HG03460 (cell line): Measurements from ENCODE around the gene CACFD1.
A peak's percentile ranks its signal among the peaks of the same experiment; 100 is the strongest.

ENCODE experiments used
- ATAC-seq: cut with Tn5 transposase; IDR thresholded peaks from one replicate; pipeline ENCODE4 v1.9.1; 2021; ENCODE audit not compliant: unreplicated experiment

The CACFD1 gene

DNA sequence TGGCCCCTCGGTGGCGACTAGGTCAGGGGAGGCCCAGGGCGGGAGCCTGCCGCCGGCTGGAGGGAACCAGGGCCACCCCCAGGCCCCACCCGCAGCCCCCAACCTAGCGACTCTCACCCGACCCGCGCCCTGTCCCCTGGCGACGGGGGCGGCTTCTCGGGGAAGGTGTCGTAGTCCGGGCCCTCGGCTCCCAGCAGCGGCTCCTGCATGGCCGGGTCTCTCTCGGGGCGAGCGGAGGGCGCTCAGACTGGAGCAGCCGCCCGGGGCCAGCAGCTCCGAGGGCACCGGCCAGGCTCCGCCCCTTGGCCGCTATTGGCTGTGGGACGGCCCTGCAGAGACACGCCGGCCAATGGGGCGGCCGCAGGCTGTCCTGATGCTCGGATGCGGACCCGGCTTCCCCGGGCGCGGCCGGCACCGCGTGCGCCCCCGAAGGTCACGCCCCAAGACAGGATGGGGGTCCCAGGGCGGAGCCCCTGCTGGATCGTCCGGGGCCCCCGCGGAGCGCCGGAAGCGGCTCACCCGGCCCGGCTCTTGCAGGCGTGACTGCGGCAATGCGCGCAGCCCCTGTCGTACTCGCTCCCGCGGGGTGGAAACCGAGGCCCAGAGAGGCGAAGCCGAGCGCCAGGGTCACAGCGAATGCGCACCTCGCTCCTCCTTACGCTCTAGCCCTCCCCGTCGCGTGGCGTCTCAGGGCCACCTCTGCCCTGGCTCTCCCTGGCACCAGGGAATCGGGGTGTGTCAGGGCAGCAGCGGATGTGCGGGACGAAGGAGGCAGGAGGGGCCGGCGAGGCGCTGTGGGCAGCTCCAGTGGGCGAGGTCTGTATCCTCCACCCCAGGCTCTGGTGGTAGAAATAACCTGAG, 19.3 kb downstream of the CACFD1 start, which contains the start of gene SLC2A6:
Gene SLC2A6, minus strand, starts transcription at position 249 of the 861 bp plus-strand sequence. Its CDS starts 40 bp downstream, at position 209.
- peak; percentile 87 for ATAC-seq

DNA sequence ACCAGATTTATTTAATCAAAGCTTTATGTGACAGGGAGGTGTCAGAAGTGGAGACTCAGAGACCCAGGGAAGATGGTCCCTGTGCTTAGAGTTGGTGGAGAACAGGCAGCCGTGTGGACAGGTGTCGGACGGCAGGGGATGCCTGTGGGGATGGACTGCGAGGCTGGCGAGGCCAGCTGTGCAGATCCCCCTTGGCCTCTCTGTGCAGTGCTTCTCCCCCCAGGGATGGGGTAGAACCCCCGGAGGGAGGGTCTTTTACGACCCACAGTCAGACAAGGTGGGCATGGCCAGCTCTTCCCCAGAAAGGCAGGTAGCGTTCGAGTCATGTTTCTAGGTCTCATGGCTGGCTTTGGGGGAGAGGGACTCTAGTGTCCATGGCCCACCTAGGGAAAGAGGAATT, 23.8 kb downstream of the CACFD1 start:
- no peak for ATAC-seq

DNA sequence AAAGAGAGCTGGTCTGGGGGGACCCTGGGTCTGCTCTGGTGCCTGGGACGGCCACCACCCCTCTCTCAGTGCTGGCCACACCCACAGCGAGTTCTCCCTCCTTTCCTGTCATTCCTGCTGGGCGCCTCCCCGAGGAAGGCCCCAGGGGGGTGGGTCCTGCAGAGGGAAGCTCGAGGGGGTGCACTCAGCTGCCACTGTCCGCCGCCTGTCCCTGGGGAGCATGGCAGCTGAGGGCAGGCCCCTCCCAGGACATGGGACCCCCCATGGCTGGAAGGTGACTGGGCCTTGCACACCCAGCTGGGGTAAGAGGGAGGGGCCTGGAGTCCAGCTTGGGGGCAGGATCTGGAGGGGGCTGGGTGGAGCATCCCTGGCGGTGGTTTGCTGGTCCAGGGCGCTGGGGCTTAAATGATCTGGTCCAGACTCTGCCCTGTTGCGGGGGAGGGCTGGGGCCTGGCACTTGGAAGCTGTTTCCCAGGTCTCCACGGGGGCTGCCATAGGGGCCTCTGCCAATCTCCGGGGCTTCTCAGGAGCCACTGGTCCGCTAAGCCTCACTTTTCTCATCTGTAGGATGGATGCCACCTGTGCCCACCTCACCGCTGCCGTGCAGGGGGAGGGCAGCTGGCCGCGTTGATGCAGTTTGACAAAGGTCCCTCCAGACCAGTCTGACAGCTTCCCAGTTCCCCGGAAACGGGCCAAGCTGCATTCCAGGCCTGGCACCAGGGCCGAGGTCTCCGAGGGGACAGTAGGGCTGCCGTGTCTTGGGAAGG, 25.1 kb downstream of the CACFD1 start:
- ATAC-seq: no peak

DNA sequence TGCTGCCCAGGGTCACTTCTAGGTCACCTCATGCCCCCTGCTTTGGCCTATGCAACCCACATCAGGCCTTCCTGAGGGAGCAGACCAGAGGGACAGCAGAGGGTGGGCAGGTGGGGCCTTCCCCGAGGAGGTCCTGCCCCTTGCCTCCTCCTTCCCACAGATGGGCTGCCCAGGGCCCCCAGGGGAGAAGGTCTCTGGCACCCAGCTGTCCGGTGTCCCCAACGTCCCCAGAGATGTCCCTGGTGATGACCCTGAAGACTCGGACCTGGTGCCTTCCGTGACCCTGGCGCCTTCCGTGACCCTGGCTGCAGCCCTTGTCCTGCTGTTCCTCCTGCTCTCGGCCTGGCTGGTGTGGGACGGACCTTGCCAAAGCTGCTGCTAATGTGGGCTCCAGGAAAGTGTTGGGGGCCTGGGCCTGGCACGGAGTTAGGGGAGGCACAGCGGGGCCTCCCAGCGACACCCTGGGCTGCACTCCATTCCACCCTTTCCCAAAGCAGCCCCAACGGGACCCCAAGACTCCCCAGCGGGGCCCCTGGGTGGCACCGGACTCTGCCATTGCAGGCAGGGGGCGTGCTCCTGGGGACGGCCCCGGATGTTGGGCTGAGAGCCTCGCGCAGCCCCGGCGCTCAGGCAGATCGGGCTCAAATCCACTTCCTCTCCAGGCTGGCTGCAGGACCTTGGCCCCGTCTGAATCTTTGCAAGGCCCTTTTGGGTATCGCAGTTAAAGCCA, 25.9 kb downstream of the CACFD1 start:
- ATAC-seq: no peak

DNA sequence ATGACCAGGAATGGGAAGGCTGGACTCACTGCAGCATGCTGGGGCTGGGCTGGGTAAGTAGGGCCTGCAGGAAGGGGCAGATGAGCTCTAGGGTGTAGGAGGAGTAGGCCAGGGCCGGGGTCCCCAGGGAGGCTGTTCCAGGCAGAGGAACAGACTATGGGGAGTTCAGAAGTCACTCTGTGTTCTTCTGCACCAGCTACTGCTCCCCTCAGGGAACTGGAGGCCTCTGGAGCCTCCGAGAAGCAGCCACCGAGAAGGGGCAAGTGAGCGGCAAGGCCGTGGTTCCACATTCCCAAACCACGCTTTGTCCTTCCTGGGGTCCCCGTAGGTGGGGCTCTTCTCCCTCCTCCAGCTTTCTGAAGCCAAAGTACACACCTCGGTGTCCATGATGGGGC, 27.6 kb downstream of the CACFD1 start:
- no peak for ATAC-seq

DNA sequence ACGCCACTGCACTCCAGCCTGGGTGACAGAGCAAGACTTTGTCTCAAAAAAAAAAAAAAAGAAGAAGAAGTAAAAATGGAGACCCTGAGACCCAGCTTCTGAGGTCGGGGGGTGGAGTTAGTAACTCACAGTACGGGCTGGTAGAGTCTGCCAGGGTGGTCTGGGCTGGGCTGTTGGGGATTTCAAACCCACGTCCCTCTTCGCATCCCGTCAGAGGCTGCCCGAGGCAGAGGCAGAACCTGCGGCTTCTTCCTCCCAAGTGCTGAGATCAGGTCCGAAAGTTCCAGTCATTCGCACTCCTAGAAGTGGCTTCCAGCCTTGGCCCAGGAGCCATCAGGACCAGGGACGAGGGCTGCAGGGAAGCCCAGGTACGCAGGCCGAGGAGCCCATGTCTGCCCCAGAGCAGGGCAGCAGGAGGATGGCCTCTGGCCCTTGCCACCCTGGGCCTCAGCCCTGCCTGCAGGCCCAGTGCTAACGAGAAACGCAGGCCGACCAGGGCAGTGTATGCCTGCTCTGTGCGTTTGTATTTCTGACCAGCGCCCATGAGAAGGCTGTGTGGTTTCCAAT, 29.0 kb downstream of the CACFD1 start:
- ATAC-seq: no peak

DNA sequence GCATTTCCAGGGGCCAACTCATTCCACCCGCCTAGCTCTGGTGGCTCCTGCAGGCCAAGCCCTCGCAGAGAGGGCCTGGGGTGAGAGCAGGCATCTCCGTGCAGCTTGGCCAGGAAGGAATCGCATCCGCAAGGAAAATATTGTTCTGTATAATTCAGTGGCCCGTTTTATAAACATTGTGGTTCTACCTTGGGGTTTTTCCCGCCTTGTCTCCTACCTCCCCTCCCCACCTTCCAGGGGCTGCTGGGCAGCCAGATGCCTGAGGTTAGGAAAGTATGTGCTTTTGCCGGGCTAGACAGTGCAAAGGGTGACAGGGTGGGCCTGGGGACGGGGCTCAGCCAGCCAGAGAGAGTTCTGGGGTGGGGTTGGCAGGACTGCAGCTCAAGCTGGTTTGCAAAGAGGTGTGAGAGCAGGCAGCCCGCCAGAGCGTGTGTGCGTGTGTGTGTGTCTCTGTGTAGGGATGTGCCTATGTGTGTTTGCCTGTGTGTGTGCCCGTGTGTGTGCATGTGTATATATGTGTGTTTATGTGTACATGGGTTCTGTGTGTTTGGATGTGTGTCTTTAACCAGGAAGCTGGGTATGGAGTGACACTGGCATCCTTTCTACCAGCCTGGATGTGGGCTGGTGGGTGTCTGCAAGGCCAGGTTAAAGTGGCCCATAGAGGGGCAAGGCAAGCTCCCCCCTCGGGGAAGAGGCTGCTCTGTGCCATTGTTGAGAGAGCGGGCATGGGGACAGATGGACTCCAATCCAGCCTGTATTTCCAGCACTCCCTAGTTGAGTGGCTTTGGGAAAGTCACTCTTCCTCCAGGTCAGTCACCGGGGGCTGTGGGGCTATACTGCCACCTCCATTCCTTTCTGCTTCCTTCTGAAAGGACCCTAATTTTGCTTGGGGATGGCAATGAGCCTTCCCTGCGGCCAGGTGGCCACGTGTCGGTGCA, 29.7 kb downstream of the CACFD1 start:
- ATAC-seq: no peak

DNA sequence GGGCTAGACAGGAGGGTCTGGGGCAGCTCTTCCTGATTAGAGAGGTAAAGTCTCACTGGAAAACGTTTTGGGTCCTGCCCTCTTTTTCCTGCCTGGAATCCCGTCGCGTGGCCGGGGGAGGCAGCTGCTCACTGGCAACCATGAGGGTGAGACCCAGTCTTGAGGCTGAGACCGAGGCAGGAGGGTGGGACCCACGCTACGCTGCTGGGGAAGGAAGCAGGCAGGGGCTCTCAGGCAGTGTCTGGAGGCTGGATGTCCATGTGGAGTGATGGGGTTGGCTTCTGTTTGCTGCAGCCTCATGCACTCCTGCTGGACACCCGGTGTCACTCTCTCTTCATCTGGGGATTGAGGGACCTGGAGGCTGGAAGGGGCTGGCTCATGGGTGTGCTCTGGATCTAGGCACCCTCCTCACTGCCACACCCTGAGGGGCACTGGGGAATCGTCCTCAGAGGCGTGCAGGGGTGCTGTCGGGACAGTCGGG, 30.5 kb downstream of the CACFD1 start:
- ATAC-seq: no peak

DNA sequence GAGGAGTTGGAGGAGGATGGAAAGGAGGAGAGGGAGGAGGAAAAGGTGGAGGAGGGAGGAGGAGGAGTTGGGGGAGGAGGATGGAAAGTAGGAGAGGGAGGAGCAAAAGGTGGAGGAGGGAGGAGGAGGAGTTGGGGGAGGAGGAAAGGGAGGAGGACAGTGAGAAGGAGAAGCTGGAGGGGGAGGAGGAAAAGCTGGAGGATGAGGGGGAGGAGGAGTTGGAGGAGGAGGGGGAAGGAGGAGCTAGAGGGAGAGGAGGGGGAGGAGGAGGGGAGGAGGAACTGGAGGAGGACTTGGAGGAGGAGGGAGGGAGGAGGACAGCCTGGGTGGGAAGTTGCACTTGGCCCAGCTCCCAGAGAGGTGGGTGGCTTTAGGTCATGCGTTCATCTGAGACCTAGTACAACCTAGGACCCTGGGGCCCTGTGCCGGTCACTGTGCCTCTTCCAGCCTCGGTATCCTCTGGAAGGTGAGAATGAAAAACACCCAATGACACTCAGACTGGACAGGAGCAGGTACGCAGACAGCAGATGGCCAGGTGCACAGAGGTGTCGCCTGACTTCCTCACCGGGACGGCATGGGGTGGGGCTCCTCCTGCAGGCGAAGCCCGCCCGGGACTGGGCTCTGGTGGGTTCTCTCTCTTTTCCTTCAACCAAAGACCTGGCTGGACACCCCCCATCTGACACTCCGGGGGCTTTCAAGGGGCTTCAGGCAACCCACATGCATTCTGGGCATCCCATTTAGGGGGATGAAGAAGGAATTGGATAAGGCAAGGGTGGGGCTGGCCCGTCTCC, 31.3 kb downstream of the CACFD1 start:
- ATAC-seq: no peak

DNA sequence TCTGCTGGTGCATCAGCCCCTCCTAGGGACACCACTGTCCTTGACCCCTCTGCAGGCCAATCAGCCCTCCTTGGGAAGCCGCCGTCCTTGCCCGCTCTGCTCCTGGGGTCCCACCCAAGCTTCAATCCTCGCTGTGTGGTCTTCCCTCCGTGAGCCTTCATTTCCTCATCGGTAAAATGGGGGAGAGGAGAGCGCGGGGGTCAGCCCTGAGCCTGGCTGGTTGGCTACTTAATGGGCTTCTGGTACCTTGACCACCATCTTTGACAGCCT, 31.8 kb downstream of the CACFD1 start:
- ATAC-seq: no peak

DNA sequence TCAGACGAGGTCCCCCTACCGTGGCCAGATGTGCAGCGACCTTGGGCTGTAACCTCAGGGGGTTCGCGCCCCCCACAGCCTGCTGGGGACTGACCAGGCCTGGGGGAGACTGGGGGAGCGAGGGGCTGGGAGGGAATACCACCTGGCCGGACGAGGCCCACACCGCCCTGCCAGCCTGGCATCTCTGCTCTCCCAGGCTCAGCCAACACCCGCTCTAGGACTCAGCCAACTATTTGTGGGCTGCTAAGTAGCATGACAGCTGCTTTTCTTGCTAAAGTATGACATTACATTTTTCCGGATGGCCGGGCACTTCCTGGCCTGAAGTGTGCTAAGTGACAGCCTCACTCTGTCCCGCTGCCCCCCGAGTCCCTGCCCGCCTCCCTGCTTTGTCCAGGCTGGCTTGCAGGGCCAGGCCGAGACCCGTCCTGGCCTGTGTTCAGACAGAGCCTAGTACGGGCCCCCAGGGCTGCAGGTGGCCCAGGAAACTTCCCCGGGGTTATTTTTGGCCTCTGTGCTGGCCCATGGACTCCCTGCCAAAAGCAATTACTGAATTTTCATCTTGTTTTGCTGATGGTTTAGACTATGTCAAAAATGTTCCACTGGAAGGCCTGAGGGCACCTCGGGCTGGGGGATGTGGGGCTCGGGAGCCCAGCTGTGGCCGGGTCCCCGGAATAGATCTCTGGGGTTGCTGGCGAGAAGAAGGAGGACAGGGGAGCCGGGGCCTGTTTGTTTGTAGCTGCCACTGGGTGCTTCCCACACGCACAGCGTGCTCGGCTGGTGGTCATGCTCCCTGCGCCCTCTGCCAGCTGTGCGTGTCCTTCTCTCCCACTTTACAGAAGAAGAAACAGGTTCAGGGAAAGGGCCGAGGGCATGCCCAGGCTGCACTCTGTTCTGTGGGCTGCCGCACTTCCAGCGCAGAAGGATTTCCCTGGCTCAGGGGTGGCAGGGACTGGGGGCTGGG, 32.6 kb downstream of the CACFD1 start:
- no peak for ATAC-seq

DNA sequence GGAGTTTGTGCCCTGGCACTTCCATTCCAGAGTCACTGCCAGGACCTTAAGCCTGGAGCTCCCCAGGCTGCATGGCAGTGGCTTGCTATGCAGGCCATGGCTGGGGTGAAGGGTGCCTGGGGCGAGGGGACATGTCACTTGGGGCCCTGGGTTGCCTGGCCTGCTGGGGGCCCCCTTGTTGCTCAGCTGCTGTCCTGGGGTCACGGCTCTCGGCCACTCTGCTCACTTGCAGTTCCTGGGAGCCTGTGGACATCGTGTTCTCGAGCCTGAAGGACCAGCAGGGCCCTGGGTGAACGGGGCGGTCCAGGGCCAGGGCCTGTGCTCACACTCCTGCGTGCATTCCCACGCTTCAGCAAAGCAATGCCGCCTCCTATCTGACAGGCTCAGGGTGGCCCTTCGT, 33.6 kb downstream of the CACFD1 start:
- ATAC-seq: no peak

DNA sequence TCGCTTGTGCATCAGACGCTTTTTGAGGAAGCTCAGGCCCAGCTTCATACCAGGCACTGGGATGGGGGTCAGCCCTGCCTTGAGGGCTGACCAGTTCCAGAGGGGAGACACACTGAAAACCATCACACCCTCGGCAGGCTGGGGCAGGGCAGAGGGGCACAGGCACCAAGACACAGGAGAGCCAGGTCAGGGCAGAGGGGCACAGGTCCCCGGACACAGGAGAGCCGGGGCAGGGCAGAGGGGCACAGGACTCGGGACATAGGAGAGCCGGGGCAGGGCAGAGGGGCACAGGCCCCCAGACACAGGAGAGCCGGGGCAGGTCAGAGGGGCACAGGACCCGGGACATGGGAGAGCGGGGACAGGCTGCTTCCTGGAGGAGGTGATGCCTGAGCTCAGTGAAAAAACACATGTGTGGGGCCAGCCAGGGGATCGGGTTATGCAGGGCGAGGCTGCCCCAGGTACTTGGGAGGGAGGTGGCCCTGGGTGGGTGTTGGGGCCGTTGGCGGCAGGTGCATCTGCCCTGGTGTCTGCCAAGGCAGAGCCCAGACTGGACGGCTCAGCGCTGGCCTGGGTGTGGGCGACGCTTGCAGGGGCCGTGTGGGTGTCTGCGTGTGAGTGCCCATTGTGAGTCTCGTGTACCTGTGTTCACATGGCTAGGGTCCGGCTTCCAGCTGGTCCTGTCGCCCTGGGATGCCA, 34.2 kb downstream of the CACFD1 start:
- no peak for ATAC-seq

DNA sequence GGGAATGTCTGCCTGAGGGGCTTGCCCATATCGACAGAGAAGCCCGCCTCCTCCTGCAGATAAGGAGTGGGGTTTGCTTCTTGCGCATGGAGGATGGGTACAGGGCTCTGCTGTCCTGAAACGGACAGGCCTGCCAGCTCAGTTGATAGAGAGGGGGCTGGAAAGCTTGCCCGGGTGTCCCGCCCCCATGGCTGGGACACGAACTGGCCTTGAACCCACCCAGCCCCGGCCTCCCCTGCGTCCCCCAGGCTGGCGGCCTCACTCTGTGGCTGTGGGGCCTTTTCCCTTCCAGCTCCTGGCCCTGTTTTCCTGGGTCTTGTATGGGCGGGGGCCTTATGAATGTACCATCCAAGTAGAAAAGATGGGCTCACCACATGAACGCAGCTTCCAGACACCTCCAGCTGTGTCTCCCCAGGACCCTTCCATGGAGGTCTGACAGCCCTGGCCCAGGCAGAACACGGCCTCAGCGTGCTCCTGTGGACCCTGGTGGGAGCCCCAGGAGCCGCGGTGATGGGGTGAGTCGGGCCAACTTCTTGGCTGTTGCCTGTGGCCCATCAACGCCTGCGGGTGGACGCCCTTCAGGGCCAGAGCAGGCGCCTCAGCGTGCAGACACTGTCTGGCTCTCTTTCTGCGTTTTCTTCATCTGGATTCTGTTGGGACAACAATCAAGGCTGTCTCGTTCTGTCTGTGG, 35.0 kb downstream of the CACFD1 start:
- no peak for ATAC-seq

DNA sequence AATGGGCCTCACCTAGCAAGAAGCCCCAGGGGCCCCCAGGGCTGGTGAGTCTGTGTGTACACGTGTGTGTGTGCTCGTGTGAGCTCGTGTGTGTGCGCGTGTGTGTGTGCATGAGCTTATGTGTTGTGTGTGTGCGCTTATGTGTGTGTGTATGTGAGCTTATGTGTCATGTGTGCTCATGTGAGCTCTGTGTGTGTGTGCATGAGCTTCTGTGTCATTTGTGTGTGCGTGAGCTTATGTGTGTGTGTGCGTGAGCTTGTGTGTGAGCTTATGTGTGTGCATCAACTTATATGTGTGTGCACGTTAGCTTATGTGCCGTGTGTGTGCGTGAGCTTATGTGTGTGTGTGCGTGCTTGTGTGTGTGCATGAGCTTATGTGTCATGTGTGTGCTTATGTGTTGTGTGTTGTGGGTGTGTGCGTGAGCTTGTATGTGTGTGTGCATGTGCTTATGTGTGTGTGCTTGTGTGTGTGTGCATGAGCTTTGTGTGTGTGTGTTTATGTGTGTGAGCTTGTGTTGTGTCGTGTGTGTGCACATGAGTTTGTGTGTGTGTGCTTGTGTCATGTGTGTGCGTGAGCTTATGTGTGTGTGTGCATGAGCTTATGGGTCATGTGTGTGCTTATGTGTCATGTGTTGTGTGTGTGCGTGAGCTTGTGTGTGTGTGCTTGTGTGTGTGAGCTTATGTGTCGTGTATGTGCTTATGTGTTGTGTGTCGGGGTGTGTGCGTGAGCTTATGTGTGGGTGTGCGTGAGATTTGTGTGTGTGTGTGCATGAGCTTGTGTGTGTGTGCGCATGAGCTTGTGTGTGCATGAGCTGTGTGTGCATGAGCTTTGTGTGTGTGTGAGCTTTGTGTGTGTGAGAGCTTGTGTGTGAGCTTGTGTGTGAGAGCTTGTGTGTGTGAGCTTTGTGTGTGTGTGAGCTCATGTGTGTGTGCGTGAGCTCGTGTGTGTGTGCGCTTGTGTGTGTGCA, 35.8 kb downstream of the CACFD1 start:
- no peak for ATAC-seq
